Pancreas (tissue), 10 donors: ENCODE measurements around the gene CACNA2D2. TPM values are rescaled to one million over a fixed set of nuclear protein-coding genes. Genes with fewer than 3 reads are reported as not detected.

Source experiments
- ATAC-seq, 4 donors: fragments of 200-7000 bp; cut with Tn5 transposase; one replicate each; pipeline versions ENCODE4 v1.8.0 to v1.9.1; 2020; ENCODE audit warnings: mild to moderate bottlenecking in 4 of 4, moderate library complexity in 4 of 4
- DNase-seq, 6 donors: peaks; one replicate each; pipeline ENCODE4 v3.0.0-alpha.2; 2020
- FAIRE-seq: peaks from 2 replicates; lab custom pipeline; 2012; peaks lifted over from hg19 to GRCh38; lab: Jason Lieb, UNC
- H3K27ac ChIP-seq, 4 donors: fragments of 200-600 bp; sonication (generic); 1 replicate in 3 of 4; 2 replicates in 1 of 4; pipeline versions ENCODE4 v1.5.0 to v1.8.0; 2020
- H3K27me3 ChIP-seq, 4 donors: fragments of 200-600 bp; one replicate each; pipeline ENCODE4 v1.8.0; 2021
- H3K36me3 ChIP-seq, 3 donors: fragments of 200-600 bp; sonication (generic) in 1 of 3; one replicate each; pipeline versions ENCODE4 v1.5.0 to v1.8.0; 2020 to 2021
- H3K4me1 ChIP-seq, 3 donors: fragments of 200-600 bp; one replicate each; pipeline ENCODE4 v1.8.0; 2021
- H3K4me3 ChIP-seq, 4 donors: fragments of 200-600 bp; sonication (generic) in 2 of 4; one replicate each; pipeline versions ENCODE4 v1.5.0 to v1.8.0; 2020 to 2021
- H3K9me3 ChIP-seq, 4 donors: fragments of 200-600 bp; one replicate each; pipeline ENCODE4 v1.8.0; 2021
- WGBS, 2 donors: extraction: QIAGEN DNeasy Blood & Tissue Kit; methylation state at CpG; one replicate each; pipeline ENCODE4 v1.1.7; 2013; 5-methylcytosine and 5-hydroxymethylcytosine counted together
- intact Hi-C, 3 donors: fragments of 100-400 bp; cut with DNase I; formaldehyde crosslinking; loops; one replicate each; pipeline versions ENCODE4 v1.11.1 to v1.14.2; 2022
- polyA plus RNA-seq, 2 donors: library from polyadenylated mRNA; stranded (reverse); fragments of 200-250 nt; gene quantifications; one replicate each; pipeline ENCODE4 v1.2.3, GENCODE V29; 2013
- total RNA-seq, 6 donors: library from RNA; stranded (reverse); fragmentation: NEBNext Ultra II Directional in 4 of 6; extraction: Animal tissue kit (Norgen Biotek cat#: 25700) in 4 of 6; gene quantifications; one replicate each; pipeline versions ENCODE4 v1.2.1 to v1.2.4, GENCODE V29; 2021 to 2023
- TF ChIP-seq, protein P1 (sequence below), 4 donors: fragments of 200-600 bp; sonication (generic) in 3 of 4; IDR thresholded peaks; one replicate each; pipeline versions ENCODE4 v1.5.0 to v1.8.0; 2021; ENCODE audit warnings: antibody characterized with exemption in 4 of 4
- donor health status: healthy with polysubstance abuse.
- donor health status: DM: no; HTN: no; CAD: no; lungs with moderate emphysema.
- donor health status: DM: no; HTN: no; CAD: no.
- donor health status: control.
- donor health status: control.
- donor health status: Bipolar disorder and iron deficiency.
- donor health status: DM: yes; HTN: yes; CAD: no.
- donor health status: DM: no; HTN: no; CAD: no.
- donor health status: DM: no; HTN: no; CAD: no.
- donor health status: DM: yes; HTN: yes; CAD: no.

The CACNA2D2 gene
- total and polyA plus RNA-seq, 8 donors: 1.1 to 19.5 (median 3.3) TPM

DNA sequence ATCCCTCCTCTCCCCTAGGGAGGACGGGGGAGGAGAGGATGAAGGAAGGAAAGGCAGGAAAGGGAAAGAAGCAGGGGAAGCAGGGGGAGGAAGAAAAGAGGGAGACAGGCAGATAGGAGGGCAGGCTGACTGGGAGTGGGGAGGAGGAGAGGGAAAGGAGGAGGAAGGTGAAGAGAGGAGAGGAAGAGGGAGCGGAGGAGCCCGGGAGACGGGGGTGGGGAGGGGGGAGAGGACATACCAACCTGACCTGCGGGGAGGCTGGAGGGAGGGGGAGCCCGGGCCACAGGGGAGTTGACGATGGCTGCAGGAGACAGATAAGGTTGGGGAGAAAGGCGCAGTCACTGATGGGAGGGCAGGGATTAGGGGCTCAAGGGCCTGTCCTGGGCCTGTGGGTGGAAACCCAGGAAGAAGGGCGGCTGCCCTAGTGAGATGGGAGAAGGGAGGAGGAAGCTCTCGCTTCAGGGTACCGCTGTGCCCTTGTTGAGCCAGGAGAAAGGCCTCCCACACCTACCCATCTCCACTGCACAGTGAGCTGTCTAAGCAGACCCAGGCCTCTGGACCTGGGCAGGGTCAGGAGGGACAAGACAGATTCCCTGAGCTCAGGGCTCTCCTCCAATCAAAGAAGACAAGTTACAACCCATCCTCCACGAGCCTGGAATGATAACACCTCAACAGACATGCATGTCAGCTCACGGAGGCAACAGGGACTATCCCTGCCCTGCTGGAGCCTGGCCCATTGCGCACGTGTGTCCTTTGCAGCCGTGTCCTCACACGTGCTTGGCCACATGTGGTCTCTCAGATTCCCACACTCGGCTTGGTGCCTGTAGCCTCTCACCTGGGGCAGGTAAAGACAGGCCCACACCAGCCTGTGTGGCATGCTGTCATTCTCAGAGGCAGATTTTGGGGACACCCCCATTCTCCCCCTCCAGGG, 36.2 kb upstream of the CACNA2D2 start:
- Histone ChIP-seq H3K36me3 (no peaks in the 10 kb centered on the region), H3K4me3 (no peak overlapping the region), H3K27me3 (no peaks in the 10 kb centered on the region), H3K4me1 (no peaks in the 10 kb centered on the region), H3K27ac (no peak overlapping the region), H3K9me3 (no peaks in the 10 kb centered on the region)
- 64 to 80% methylated on average over 17 to 18 of the region's 18 CpGs for WGBS, 2 donors
- ATAC-seq (no peak), DNase-seq (no peak), FAIRE-seq (no peak)
- intact Hi-C loops: loop anchor here (5.0 to 10.0 kb wide), 3 partner anchors 102 to 192 kb away; partner anchors contain the start of gene ZMYND10 (in 1 of the 3)
- TF ChIP-seq, protein P1, sequence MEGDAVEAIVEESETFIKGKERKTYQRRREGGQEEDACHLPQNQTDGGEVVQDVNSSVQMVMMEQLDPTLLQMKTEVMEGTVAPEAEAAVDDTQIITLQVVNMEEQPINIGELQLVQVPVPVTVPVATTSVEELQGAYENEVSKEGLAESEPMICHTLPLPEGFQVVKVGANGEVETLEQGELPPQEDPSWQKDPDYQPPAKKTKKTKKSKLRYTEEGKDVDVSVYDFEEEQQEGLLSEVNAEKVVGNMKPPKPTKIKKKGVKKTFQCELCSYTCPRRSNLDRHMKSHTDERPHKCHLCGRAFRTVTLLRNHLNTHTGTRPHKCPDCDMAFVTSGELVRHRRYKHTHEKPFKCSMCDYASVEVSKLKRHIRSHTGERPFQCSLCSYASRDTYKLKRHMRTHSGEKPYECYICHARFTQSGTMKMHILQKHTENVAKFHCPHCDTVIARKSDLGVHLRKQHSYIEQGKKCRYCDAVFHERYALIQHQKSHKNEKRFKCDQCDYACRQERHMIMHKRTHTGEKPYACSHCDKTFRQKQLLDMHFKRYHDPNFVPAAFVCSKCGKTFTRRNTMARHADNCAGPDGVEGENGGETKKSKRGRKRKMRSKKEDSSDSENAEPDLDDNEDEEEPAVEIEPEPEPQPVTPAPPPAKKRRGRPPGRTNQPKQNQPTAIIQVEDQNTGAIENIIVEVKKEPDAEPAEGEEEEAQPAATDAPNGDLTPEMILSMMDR (IDR thresholded peaks at IDR 0.05): no peak

DNA sequence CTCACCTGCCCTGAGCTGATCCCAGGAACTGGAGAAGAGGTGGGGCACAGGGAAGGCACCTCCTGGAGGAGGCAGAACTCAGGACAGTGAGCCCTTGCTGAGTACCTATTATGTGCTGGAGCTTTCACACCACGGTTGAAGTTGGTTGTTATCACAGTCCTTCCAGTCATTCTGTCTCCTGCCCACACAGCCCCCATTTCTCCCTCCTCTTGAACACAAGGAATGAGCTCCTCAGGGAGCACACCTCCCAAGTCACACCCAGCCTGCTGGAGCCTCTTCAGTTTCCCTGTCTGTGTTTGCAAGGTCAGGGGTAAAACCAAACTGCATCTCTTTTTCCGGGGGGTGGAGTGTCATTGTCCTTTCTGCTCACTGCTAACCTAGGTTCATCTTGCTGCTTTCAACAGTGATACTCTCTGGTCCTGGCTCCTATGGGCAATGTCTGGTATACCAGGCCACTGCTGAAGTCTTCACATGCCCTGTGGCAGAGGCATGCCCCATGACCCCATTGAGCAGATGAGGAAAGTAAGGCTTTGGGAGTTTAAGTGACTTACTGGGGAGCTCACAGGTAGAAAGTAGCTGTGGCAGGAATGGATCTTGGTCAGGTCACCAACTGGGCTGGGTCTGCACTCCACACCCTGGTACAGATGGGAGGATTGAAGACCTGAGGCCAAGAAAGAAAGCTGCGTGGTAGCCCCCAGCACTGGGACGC, 34.1 kb upstream of the CACNA2D2 start:
- ATAC-seq (no peak), DNase-seq (no peak), FAIRE-seq (no peak)
- Histone ChIP-seq H3K4me1 (no peaks in the 10 kb centered on the region), H3K36me3 (no peaks in the 10 kb centered on the region), H3K27ac (no peak overlapping the region), H3K4me3 (no peak overlapping the region), H3K27me3 (no peaks in the 10 kb centered on the region), H3K9me3 (no peaks in the 10 kb centered on the region)
- WGBS, 2 donors: 56 to 67% methylated on average over 4 of the region's 4 CpGs
- TF ChIP-seq, protein P1 (IDR thresholded peaks at IDR 0.05): no peak
- intact Hi-C loops: loop anchor here in 1 of 3 donors (5.0 kb wide), 1 partner anchor 100 kb away; no protein-coding TSS in a partner anchor

DNA sequence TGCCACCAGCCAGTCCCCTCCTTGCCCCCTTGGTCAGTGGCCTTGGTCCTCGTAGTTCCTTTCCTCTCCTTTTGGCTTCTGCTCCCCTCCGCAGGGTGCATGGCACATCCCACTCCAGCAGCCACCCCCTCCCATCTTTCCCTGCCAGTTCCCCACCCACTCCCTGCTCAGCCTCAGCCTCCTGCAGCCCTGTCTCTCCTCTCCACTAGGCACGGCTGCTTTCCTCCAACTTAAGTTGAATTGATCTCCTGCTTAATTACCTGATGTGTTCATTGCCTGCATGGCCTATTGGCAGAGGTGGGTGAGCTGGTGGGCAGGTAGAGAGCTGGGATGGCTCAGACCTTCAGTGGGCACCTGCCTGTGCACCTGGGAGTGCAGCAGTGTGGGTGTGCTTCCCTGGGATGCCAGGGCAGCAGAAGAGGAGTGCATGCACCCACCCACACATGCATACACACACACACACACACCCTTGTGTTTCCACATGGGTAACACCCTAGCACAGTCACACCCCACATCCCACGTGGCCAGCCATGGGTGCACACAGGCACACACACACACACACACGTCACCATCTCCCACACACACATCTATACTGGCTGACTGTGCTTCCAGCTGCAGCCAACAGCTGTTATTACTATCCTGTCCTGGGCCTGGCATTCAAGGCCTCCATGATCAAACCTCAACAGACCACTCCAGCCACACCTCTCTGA, 33.2 kb upstream of the CACNA2D2 start:
- Histone ChIP-seq H3K9me3 (no peaks in the 10 kb centered on the region), H3K27me3 (no peaks in the 10 kb centered on the region), H3K4me3 (no peak overlapping the region), H3K27ac (no peak overlapping the region), H3K36me3 (no peaks in the 10 kb centered on the region), H3K4me1 (no peaks in the 10 kb centered on the region)
- TF ChIP-seq, protein P1 (IDR thresholded peaks at IDR 0.05): no peak
- WGBS, 2 donors: 66 to 80% methylated on average over 5 of the region's 5 CpGs
- ATAC-seq (no peak), DNase-seq (no peak), FAIRE-seq (no peak)
- intact Hi-C loops: loop anchor here in 1 of 3 donors (5.0 kb wide), 1 partner anchor 99 kb away; no protein-coding TSS in a partner anchor

DNA sequence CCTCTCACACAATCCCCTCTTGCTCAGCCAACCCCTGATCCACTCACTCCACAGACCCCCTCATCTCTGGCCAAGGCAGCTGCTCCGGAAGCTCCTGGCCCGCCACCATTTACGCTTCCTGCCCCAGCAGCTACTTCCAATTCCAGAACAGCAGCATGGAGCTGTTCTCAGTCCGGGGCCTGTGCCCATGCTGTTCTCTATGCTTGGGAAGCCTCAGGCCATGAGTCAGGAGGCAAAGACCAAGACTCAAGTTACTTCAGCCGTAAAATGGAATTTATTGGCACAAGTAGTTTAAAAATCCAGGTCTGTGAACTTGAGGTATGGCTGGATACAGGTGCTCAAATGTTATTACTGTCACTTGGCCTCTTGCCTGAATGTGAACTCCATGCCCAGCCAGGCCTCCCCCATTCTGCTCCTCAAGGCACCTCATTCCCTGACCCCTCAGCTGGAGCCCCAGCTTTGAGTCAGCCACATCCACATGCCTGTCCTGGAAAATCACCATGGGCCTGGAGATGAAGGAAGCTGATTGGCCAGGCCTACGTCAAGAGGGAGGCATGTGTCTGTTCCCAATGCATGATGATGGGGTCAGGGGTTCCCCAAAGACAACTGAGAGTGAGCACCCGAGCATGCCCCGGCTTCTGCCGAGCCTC, 31.4 kb upstream of the CACNA2D2 start:
- no peak overlapping the region for H3K4me3 ChIP-seq
- H3K36me3 ChIP-seq: no peaks in the 10 kb centered on the region
- DNase-seq (no peak), ATAC-seq (no peak), FAIRE-seq (no peak)
- TF ChIP-seq, protein P1 (IDR thresholded peaks at IDR 0.05): no peak
- no peaks in the 10 kb centered on the region for H3K4me1 ChIP-seq
- intact Hi-C loops: loop anchor here in 1 of 3 donors (5.0 kb wide), 1 partner anchor 98 kb away; no protein-coding TSS in a partner anchor
- no peaks in the 10 kb centered on the region for H3K27me3 ChIP-seq
- WGBS, 2 donors: 78 to 82% methylated on average over 9 of the region's 9 CpGs
- H3K27ac ChIP-seq: no peak overlapping the region
- no peaks in the 10 kb centered on the region for H3K9me3 ChIP-seq
